ENCODE results near the gene CRADD. TPM values are rescaled to one million over a fixed set of nuclear protein-coding genes. Genes with fewer than 3 reads are reported as not detected.
"Not testable (repeated sequence)": the region's sequence is repeated elsewhere in the genome, so short reads cannot be mapped to it uniquely, and the experiment has no call there.

CRADD gene
- total RNA-seq, result 10.2 and 14.7 TPM in 2 replicates

DNA sequence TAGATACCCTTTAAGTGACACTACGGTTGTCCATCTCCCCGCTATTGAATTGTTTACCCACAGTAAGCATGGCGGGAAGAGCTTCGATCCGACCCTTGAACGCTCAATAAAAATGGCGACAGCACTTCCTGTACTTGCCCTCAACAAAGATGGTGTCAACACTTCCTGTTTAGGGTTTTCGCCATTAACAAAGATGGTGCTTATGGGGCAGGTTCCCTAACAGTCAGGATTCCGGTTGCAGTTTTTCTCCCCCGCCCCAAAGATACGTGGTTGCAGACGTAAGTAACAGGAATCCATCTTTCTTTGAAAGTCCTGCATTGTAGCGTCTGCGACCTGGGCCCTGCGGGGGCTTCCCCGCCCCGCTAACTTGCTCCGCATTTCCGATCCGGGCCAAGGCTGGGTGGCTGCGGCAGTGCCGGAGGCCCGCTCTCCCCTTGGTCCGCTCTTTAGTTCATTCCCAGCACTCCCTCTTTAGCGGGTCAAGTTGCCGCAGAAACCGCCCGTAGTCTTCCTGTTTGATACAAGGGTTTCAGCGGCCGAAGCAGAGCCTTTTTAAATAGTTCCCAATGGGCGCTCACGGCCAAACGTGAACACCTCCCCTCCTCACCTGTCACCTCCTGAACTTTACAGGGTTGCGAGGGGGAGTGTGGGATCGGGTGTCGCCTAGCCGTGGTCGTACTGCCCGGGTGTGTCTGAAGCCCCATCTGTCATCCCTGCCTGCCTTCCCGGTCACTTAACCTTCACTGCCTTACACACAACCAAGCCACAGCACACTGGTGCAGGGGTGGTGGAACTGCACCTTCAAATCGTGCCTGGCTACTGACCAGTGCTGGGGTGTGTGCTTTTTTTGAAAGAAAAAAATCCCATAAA lies at the start of gene CRADD:
Gene CRADD, plus strand, starts transcription at position 181 of the 870 bp plus-strand sequence.
- DNase-seq (ENCODE audit: low read depth, low spot score), result peak; percentile 95

DNA sequence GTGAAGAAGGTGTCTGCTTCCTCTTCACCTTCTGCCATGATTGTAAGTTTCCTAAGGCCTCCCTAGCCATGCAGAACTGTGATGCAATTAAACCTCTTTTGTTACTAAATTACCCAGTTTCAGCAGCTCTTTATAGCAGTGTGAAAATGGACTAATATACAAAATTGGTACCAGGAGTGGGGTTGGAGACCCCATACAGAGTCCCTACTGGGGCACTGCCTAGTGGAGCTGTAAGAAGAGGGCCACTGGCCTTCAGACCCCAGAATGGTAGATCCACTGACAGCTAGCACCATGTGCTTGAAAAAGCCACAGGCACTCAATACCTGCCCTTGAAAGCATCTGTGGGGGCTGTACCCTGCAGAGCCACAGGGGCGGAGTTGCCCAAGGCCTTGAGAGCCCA lies 44.8 kb upstream of the CRADD start:
- DNase-seq (ENCODE audit: low read depth, low spot score), result no peak

DNA sequence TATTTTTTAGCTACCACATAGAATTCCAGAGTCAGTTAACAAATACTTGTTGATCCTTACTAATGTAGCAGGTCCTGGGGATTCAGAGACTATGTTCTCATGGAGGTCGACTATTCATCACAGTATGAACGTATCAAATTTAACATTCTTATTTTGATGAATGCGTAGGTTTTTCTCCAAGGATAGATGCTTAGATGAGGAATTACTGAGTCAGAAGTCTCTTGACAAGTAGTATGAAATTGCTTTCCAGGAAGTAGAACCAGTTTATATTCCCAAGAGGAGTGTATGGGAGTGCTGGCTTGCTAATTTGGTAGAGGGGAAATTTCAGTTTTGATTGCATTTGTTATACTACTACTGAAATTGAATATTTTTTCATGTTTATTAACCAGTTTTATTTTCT lies 42.8 kb upstream of the CRADD start:
- DNase-seq (ENCODE audit: low read depth, low spot score), result no peak

DNA sequence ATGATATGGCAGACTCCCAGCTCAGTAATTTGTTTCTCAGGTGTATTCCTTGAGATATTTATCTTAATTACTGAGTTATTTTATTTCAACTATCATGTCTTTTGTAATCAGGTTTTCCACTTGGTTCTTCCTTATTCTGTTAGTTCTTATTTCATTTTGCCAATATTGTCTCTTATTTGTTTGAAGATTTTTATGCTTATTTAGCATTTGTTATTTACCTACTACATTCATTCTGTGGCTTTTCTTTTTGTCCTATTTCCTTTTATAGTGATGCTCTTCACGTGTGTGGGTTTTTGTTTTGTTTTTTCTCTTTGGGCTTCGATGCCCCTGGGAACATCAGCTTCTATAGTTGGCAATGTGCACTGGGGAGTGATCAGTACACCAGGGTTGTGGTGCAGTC lies 40.5 kb upstream of the CRADD start:
- no peak for DNase-seq (ENCODE audit: low read depth, low spot score)

DNA sequence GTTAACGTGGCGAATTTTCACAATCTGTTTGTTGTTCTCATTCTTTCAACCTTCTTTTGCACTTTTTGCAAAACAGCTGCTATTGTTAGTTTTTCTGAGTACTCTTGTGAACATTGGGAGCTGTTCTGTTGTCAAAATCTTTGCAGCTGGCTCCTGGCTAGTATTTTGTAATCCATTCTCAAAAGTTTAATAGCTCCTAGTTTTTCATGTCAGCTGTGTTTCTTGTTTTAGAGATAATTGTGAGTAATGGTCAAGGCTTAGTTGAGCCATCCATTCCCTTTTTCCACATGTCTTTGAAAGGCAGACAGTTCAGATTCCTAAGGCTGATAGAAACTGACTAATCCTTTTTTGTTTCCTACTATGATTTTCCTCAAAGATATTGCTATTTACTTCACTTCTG lies 39.1 kb upstream of the CRADD start:
- no peak for DNase-seq (ENCODE audit: low read depth, low spot score)

DNA sequence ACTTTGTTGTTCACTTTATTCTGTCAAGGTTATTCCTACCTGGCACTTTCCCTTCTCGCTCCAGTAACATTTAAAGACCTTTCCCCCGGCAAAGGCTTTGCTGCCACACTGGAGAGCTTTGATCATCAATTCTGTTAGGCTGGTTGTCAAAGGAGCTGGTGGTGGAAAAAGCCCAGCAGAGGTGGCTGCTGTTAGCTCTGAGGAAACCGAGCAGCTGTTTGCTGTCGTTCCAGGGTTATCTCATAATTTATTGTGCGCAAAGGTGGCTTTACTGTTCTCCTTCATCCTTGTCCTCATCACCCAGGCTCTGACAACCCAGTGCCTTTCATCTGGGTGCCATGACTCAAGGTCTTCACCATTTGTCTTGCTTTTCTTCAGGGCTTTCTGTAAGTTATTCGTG lies 38.2 kb upstream of the CRADD start:
- no peak for DNase-seq (ENCODE audit: low read depth, low spot score)

DNA sequence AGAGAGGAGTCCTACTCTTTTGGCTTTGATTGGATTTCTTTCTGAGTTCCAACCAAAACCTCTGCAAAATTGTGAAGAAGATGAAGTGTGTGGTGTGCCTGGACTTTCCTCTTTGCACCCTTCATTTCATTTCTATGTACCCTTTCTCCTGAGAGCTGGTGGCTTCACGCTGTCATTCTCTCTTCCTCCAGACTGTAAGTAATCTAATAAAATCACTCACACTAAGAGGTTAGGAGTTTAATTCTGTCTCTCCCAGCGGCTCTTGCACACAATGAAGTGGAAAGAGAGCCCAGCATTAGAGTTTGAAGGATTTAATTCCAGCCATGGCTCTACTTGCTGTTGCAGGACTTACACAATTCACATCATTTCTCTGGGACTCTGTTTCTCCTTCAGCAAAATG lies 37.8 kb upstream of the CRADD start:
- no peak for DNase-seq (ENCODE audit: low read depth, low spot score)

DNA sequence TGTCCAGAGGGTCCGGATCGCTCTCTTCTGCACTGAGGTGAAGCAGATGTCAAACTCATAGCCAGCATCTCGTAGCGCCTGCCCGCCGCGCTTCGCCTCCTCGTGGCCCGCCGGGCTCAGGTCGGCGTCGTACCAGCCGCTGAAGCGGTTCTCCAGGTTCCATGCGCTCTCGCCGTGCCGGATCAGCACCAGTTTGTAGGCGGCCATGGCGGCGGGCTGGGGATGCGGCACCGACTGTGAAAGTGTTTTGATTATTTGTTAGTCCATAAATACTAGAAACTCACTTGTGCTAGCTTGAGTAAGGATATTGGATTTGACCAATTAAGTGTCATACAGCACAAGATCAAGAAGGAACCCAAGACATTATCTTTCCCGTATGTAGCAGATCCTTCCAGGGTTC lies 35.8 kb upstream of the CRADD start:
- DNase-seq (ENCODE audit: low read depth, low spot score), result not testable (repeated sequence)

DNA sequence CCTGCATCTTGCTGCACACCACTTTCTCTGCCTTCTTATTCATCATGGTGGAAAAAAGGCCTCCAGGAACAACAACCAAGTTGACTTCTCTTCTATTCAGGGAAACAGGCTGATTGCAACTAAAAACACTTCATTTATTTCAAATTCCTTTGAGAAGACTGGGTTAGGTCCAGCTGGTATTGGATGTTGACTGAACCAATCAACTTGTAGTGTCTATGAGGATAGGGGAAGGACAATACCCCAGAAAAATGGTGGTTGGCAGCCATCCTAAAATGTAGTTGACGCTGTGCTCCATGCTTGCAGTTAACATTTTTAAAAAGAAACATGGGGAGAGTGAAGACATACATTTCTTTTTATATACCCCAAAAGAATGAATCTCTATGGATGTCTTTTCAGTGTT lies 34.4 kb upstream of the CRADD start:
- DNase-seq (ENCODE audit: low read depth, low spot score), result no peak

DNA sequence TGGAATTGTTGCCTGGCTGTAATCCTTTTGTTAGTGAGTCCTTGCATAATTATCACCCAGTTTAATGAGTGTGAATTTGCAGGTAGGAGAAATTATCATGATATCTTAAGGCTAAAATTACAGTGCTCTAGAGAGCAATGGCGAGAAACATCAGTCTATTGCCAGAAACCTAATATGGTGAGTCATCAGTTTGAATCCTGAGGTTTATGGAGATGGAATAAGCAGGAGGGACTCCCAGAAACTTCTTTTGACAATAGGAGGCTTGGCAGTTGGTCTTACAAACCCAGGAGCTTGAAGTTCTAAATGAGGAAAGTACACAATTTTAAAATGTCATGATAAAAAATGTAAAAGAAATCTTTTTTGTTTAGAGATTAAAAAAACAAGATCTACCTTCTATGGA lies 31.5 kb upstream of the CRADD start:
- DNase-seq (ENCODE audit: low read depth, low spot score), result no peak

DNA sequence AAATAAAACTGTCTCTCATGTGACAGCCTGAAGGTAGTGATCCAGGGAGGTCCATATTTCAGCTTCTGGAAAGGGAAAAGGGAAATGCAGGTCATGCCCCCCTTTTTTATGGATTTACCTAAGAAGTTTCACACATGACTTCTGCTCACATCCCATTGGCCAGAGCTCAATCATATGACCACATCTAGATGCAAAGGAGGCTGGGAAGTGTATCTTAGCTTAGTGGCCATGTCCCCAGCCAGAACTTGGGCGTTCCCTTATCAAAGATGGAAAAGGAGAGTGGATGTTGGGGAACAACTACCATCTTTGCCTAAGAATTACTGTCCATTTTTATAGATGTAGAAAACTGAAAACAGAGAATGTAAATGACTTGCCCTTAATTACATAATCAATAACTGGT lies 26.5 kb upstream of the CRADD start:
- no peak for DNase-seq (ENCODE audit: low read depth, low spot score)

DNA sequence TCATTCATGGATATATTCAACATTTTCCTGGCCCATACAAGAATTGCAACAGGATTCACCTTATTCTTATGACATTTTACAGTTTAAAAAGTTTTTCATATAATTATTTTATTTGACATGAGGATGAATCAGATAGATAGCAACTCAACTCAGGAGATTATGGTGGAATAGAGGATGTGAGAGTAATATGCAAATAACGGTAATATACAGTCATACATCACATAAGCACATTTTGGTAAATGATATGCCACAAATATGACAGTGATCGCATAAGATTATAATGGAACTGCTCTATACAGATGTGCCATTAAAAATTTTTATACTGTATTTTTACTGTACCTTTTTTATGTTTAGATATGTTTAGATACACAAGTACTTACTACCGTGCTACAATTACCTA lies 24.1 kb upstream of the CRADD start:
- DNase-seq (ENCODE audit: low read depth, low spot score), result no peak

DNA sequence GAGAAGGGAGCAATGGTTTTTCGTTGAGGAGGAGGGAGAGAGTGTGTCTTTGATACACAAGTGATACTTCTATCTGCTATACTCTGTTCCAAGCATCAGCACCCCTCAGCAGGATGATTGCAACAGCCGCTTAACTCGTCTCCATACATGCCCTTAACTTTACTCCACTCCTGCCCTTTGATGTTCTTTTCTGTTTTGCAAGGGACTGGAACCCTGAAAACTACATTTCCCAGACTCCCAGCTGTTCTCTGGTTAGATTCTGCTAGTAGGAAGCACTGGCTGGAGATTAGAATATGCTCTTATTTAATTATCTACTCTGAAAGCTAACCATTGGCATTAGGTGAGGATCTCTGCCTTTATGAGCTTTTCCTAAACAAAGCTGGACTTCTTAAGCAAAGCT lies 23.5 kb upstream of the CRADD start:
- DNase-seq (ENCODE audit: low read depth, low spot score), result no peak

DNA sequence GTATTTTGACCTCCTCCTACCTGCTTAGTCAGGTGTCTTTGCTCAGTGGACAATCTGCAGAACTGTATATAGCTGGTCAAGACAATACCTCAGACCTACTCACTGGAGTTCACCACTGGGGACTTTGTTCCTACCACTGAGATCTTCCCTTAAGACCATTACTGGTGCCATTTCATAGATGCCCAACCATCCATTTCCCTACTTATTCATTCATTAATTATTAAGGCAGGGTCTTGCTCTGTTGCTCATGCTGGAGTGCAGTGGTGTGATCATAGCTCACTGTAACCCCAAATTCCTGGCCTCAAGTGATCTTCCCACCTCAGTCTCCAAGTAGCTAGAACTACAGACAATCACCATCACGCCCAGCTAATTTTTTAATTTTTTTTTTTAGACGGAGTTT lies 22.8 kb upstream of the CRADD start:
- DNase-seq (ENCODE audit: low read depth, low spot score), result no peak

DNA sequence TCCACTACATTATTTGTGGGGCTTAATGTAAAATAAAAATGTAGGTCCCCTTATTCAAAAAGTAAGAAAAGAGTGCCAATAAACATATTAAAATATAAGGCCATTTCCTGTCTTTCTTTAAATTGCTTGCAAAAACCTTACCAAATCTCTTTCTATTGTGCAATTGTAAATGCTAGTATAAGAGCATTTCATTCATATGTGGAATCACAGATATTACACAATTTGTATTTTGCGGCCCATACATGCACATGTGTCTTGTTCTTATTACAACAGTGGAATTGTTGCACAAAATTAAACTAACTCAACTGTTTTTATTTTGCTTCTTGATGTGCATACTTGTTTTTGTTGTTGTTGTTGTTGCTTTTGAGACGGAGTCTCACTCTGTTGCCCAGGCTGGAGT lies 20.1 kb upstream of the CRADD start:
- no peak for DNase-seq (ENCODE audit: low read depth, low spot score)

DNA sequence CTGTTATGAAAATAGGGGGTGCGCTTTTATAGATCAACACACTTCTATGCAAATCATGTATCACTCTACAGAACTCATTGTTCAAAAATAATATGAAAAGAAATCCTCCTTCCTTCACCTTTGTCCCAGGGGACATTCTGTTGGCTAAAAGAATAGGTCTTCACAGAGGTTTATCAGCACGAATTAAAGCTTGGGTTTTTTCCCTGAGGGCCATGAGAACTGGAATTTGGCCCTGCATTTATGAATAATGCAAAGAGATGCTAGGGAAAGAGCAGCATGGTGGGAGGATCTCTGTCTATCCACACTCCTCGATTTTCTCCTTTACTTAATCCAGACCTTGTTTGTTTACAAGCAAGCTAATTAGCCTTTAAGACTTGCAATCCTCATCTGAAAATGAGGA lies 16.2 kb upstream of the CRADD start:
- DNase-seq (ENCODE audit: low read depth, low spot score), result no peak

DNA sequence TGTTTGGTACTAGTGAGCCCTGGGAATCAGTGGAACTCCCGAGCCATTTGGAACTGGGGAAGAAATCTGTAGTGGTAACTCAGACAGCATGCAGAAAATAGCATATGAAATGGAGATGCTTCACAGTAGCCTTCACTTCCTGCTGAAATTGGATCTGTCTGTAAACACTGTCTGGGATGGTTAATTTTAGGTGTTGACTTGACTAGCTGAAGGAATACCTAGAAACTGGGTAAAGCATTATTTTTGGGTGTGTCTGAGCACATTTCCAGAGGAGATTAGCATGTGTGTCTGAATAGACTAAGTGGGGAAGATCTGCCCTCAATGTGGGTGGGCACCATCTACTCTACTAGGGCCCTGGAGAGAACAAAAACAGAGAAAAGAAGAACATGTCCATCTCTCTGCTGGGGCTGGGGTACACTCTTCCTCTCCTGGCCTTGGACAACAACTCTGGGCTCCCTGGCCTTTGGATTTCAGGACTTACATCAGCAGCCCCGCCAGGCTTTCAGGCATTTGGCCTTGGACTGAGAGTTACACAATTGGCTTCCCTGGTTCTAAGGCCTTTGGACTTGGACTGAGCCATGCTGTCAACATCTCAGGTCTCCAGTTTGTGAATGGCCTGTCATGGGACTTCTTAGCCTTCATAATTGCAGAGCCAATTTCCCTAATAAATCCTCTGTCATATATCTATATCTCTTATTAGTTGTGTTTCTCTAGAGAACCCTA lies 14.0 kb upstream of the CRADD start:
- no peak for DNase-seq (ENCODE audit: low read depth, low spot score)

DNA sequence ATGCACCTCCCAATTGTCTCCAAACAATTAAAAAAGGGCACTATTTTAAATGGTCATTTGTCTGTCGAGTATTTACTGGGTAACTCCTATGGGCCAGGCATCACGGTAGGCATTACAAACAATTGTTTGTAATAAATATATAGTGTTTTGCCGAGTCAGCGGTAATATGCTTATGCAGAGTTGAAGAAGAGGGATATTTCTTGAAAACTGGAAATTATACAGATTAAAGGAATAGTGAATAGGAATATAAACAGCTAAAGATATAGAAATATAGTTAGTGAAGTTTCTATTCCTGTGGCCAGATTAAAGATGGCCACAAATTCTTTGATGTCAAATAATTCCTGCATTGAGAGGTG lies 13.5 kb upstream of the CRADD start:
- no peak for DNase-seq (ENCODE audit: low read depth, low spot score)

DNA sequence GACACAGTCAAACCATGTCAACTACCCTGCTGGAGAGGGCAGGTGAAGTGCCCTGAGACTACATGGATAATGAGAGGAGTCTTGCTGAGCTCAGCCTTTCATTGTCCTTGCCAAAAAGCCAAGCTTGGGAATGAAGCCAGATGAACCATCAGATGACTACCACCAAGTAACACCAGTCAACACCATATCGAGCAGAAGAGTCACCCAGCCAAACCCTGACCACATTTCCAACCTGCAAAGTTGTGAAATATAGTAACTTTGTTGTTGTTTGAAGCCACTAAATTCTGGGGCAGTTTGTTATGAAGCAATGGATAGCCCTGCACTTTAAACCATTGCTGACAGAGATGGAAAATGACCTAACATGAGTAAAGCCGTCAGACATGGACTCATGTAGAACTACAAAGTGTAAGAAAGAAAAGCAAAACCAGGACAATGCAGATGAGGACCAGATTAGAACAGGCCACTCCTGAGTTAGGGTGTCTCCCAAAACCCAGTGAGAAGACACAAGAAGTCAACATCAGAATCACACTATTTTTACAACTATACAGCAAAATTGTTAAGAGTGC lies 12.5 kb upstream of the CRADD start:
- DNase-seq (ENCODE audit: low read depth, low spot score), result no peak

DNA sequence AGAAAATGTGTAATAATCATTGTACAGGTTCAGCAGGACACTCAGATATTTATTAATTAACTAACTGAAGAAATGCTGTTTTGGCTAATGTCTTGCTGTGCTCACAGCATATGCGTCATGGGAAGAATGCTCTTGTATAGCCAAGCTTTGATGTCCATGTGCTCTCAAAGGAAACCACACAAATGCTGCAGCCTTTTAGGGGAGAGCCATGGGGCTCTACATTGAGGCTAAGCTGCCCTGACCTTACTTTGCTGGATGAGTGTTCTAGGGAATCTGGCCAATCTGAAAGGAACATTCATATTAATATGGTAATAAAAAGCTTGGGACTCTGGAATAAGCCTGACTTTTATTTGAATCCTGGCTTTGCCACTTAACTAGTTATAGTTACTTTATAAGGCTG lies 9.5 kb upstream of the CRADD start:
- DNase-seq (ENCODE audit: low read depth, low spot score), result no peak

DNA sequence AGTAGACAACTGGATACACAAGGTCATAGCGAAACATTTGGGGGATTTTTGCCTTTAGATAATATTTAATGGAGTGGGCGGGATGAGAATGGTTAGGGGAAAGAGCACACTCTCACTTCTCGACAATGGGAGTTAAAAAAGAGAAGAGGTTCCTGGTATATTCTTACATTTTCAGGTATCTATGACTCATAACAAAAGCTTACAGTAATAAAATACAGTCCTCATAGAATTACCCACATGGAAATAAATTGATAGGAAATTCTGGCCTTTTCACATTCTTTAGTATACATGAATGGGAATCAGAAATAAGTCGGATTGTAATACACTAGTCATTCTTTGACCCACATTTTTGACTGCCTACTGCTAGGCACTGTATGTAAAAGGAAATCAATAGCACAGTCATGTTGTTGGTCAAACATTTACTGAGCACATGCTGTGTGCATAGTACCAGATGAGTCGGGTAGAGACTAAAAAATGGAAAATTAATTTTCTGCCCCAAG lies 8.2 kb upstream of the CRADD start:
- no peak for DNase-seq (ENCODE audit: low read depth, low spot score)

DNA sequence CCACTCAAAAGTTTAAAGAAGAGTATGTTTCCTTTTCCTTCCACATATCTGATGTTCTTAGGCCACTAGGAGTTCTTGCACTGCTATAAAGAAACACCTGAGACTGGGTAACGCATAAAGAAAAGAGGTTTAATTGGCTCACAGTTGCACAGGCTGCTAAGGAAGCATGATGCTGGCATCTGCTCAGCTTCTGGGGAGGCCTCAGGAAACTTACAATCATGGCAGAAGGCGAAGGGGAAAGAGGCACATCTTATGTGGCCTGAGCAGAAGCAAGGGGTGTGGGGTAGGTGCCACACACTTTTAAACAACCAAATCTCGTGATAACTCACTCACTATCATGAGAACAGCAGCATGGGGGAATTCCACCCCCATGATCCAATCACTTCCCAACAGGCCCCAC lies 7.7 kb upstream of the CRADD start:
- no peak for DNase-seq (ENCODE audit: low read depth, low spot score)

DNA sequence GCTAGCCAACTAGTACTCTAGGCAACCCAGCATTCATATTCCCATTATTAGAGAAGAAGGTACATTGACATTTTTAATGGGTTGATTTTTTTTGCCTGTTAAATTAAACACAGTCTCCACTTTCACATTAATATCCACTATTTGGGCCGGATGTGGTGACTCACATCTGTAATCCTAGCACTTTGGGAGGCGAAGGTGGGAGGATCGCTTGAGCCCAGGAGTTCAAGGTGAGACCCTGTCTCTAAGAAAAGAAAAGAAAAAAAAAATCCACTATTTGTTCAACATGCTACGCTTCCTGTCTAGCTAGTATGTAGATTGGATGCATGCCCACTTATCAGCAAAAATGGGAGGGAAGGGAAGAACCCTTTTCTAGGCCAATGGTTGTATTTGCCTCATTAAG lies 7.1 kb upstream of the CRADD start:
- DNase-seq (ENCODE audit: low read depth, low spot score), result no peak
